MM.1S (cell line): ENCODE measurements around the gene CORO1C.

Source experiments
- DNase-seq: peaks from one replicate; pipeline ENCODE4 v3.0.0-alpha.2; 2015
- H2AFZ ChIP-seq: fragments of 300-600 bp; sonication (generic); 2 replicates; pipeline ENCODE4 v1.6.0; 2016; ENCODE audit warnings: antibody characterized with exemption, low read length
- H3F3A ChIP-seq: fragments of 300-600 bp; sonication (generic); 2 replicates; pipeline ENCODE4 v1.6.1; 2016; ENCODE audit warnings: mild to moderate bottlenecking, antibody characterized with exemption, low read length, moderate library complexity, mixed read lengths; ENCODE audit not compliant: insufficient read depth
- H3K27ac ChIP-seq: fragments of 300-600 bp; sonication (generic); 2 replicates; pipeline ENCODE4 v1.5.1; 2016; ENCODE audit warnings: mild to moderate bottlenecking, low read length
- H3K27me3 ChIP-seq: fragments of 300-600 bp; sonication (generic); replicated peaks from 2 replicates; pipeline ENCODE4 v1.6.0; 2016; ENCODE audit warnings: low read length; ENCODE audit not compliant: insufficient read depth
- H3K36me3 ChIP-seq: fragments of 300-600 bp; sonication (generic); replicated peaks from 2 replicates; pipeline ENCODE4 v1.6.1; 2016; ENCODE audit warnings: mild to moderate bottlenecking, low read length, mixed read lengths; ENCODE audit not compliant: insufficient read depth
- H3K4me1 ChIP-seq: fragments of 300-600 bp; sonication (generic); 2 replicates; pipeline ENCODE4 v1.6.1; 2016; ENCODE audit warnings: low read length, mixed read lengths
- H3K4me2 ChIP-seq: fragments of 300-600 bp; sonication (generic); 2 replicates; pipeline ENCODE4 v1.6.0; 2016; ENCODE audit warnings: low read depth, low read length
- H3K4me3 ChIP-seq: fragments of 300-600 bp; sonication (generic); 2 replicates; pipeline ENCODE4 v1.5.1; 2016; ENCODE audit warnings: low read length, mixed read lengths
- H3K79me2 ChIP-seq: fragments of 300-600 bp; sonication (generic); 2 replicates; pipeline ENCODE4 v1.6.1; 2016; ENCODE audit warnings: mixed run types, low read length, mixed read lengths
- H3K9ac ChIP-seq: fragments of 300-600 bp; sonication (generic); 2 replicates; pipeline ENCODE4 v1.6.1; 2016; ENCODE audit warnings: low read length, mixed read lengths
- H3K9me2 ChIP-seq: fragments of 300-600 bp; sonication (generic); replicated peaks from 2 replicates; pipeline ENCODE4 v1.6.1; 2016; ENCODE audit warnings: mild to moderate bottlenecking, low read length, mixed read lengths; ENCODE audit not compliant: insufficient read depth
- H3K9me3 ChIP-seq: fragments of 300-600 bp; sonication (generic); replicated peaks from 2 replicates; pipeline ENCODE4 v1.6.1; 2016; ENCODE audit warnings: mild to moderate bottlenecking, low read length, mixed read lengths; ENCODE audit not compliant: insufficient read depth
- H4K20me1 ChIP-seq: fragments of 300-600 bp; sonication (generic); 2 replicates; pipeline ENCODE4 v1.6.1; 2016; ENCODE audit warnings: mild to moderate bottlenecking, low read length, moderate library complexity, mixed read lengths; ENCODE audit not compliant: insufficient read depth
- EZH2 ChIP-seq: fragments of 300-600 bp; sonication (generic); optimal IDR thresholded peaks from 2 replicates; pipeline ENCODE3; 2017; ENCODE audit warnings: low read depth, mild to moderate bottlenecking, antibody characterized with exemption, low read length, mixed read lengths
- EZH2phosphoT487 ChIP-seq: fragments of 300-600 bp; sonication (generic); IDR thresholded peaks from 2 replicates; pipeline ENCODE4 v1.6.1; 2018; ENCODE audit warnings: antibody characterized with exemption, low read length
- TF ChIP-seq, protein P1 (sequence below): fragments of 300-600 bp; sonication (generic); IDR thresholded peaks from 2 replicates; pipeline ENCODE4 v1.5.1; 2016; ENCODE audit warnings: antibody characterized with exemption, low read length, mixed read lengths

Gene CORO1C

DNA sequence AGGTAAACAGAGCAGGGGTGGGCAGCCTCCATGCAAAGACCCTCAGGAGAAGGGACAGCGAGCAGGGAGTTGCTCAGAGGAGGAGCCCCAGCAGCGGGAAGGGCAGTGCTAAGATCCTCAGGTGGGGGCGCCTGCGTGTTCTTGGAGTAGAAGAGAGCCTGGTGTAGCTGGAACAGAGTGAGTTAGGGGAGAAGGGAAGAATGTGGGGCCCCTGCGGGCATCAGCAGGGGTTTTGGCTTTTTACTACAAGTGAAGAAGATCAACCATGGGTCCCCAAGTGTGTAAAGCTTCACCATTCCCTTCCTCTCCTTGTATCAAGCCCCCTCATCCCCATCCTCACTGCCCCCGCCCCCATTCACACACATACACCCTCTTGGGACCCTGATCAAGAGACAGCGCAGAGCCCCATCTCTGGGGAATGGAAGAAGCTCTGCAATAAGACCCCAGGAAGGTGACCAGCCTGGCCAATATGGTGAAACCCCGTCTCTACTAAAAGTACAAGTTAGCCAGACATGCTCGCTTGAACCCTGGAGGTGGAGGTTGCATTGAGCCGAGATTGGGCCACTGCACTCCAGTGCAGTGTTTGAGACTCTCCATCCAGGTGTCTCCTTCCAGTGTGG lies 123.2 kb downstream of the CORO1C start:
- Histone ChIP-seq H3K36me3 (no peaks in the 10 kb centered on the region), H3K9ac (no peak overlapping the region), H4K20me1 (no peaks in the 10 kb centered on the region), H3F3A (0 out of 2 replicates have a peak, but pooled peaks cover 4% of the 10 kb centered on the region), H3K9me3 (no peaks in the 10 kb centered on the region), H2AFZ (no peak overlapping the region), H3K27ac (no peak overlapping the region), H3K79me2 (no peaks in the 10 kb centered on the region), H3K4me3 (no peak overlapping the region), H3K9me2 (no peaks in the 10 kb centered on the region), H3K4me1 (no peaks in the 10 kb centered on the region), H3K4me2 (no peak overlapping the region), H3K27me3 (no peaks in the 10 kb centered on the region)
- no peak for TF ChIP-seq EZH2
- no peak for TF ChIP-seq EZH2phosphoT487
- TF ChIP-seq, protein P1, sequence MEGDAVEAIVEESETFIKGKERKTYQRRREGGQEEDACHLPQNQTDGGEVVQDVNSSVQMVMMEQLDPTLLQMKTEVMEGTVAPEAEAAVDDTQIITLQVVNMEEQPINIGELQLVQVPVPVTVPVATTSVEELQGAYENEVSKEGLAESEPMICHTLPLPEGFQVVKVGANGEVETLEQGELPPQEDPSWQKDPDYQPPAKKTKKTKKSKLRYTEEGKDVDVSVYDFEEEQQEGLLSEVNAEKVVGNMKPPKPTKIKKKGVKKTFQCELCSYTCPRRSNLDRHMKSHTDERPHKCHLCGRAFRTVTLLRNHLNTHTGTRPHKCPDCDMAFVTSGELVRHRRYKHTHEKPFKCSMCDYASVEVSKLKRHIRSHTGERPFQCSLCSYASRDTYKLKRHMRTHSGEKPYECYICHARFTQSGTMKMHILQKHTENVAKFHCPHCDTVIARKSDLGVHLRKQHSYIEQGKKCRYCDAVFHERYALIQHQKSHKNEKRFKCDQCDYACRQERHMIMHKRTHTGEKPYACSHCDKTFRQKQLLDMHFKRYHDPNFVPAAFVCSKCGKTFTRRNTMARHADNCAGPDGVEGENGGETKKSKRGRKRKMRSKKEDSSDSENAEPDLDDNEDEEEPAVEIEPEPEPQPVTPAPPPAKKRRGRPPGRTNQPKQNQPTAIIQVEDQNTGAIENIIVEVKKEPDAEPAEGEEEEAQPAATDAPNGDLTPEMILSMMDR, result no peak
- no peak for DNase-seq

DNA sequence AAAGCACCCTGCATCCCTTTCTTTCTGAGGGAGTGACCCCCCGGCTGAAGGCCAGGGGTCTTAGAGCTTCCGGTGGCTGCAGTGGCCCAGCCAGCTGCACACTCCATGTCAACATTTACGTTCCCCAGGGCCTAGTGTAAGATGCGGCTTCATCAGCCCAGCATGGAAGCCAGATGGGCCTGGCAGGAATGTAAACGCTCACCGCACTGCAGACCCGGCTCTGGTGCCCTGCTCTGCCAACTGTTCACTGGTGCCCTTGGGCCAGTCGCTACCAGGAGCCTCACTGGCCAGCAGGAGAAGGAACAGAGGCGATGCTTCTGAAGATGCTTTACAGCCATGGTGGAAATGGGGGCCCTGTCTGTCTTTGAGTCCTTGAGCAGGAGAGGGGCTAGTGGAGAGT lies 124.8 kb downstream of the CORO1C start:
- Histone ChIP-seq H3K4me2 (no peak overlapping the region), H3K4me3 (no peak overlapping the region), H3K79me2 (no peaks in the 10 kb centered on the region), H3K4me1 (no peaks in the 10 kb centered on the region), H3K36me3 (no peaks in the 10 kb centered on the region), H3F3A (0 out of 2 replicates have a peak, but pooled peaks cover 4% of the 10 kb centered on the region), H3K9me3 (no peaks in the 10 kb centered on the region), H3K9ac (no peak overlapping the region), H4K20me1 (no peaks in the 10 kb centered on the region), H2AFZ (no peak overlapping the region), H3K27ac (no peak overlapping the region), H3K9me2 (no peaks in the 10 kb centered on the region), H3K27me3 (no peaks in the 10 kb centered on the region)
- TF ChIP-seq, protein P1, result no peak
- DNase-seq, result no peak

DNA sequence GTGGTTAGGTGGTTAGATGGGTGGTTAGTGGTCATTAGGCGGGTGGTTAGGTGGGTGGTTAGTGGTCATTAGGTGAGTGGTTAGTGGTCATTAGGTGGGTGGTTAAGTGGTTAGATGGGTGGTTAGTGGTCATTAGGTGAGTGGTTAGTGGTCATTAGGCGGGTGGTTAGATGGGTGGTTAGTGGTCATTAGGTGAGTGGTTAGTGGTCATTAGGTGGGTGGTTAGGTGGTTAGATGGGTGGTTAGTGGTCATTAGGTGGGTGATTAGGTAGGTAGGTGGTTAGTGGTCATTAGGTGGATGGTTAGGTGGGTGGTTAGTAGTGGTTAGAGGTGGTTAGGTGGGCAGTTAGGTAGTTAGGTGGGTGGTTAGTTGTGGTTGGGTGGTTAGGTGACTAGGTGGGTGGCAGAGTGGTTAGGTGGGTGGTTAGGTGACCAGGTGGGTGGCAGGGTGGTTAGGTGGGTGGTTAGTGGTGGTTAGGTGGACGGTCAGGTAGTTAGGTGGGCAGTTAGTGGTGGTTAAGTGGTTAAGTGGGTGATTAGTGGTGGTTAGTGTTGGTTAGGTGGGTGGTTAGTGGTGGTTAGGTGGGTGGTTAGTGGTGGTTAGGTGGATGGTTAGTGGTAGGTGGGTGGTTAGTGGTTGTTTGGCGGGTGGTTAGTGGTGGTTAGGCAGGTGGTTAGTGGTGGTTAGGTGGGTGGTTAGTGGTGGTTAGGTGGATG lies 125.5 kb downstream of the CORO1C start:
- no peak for DNase-seq
- no peaks in the 10 kb centered on the region for H3K27me3 ChIP-seq
- H2AFZ ChIP-seq, result no peak overlapping the region
- H3K27ac ChIP-seq, result no peak overlapping the region
- no peak overlapping the region for H3K4me2 ChIP-seq
- H3K9me3 ChIP-seq, result no peaks in the 10 kb centered on the region
- H3K9ac ChIP-seq, result no peak overlapping the region
- 0 out of 2 replicates have a peak, but pooled peaks cover 4% of the 10 kb centered on the region for H3F3A ChIP-seq
- H3K4me3 ChIP-seq, result no peak overlapping the region
- no peaks in the 10 kb centered on the region for H3K79me2 ChIP-seq
- TF ChIP-seq EZH2, result no peak
- TF ChIP-seq EZH2phosphoT487, result no peak
- TF ChIP-seq, protein P1, result no peak
- H3K36me3 ChIP-seq, result no peaks in the 10 kb centered on the region
- no peaks in the 10 kb centered on the region for H3K9me2 ChIP-seq
- no peaks in the 10 kb centered on the region for H3K4me1 ChIP-seq
- no peaks in the 10 kb centered on the region for H4K20me1 ChIP-seq
